HCT116 (cell line): ENCODE measurements around the gene ACACA. TPM values are rescaled to one million over a fixed set of nuclear protein-coding genes. Genes with fewer than 3 reads are reported as not detected.

Source experiments
- ATAC-seq: fragments of 200-7000 bp; cut with Tn5 transposase; 2 replicates; pipeline ENCODE4 v1.9.1; 2020; ENCODE audit warnings: mild to moderate bottlenecking, moderate library complexity
- BruUV-seq: library from RNA; stranded (reverse); fragments of 400-500 nt; replicated peaks from 2 replicates; lab custom pipeline; 2021; lab: Mats Ljungman, UMichigan
- CTCF ChIA-PET: fragments of 300-600 bp; sonication (Branson Sonifier 250); formaldehyde crosslinking; loops from one replicate; lab custom pipeline; 2021; ENCODE audit warnings: antibody characterized with exemption; lab: Charles Lee
- POLR2A ChIA-PET: fragments of 300-600, 350-600 bp; sonication (Branson Sonifier 250); formaldehyde crosslinking; loops from one replicate; lab custom pipeline; 2021; ENCODE audit warnings: antibody characterized with exemption; lab: Charles Lee
- RAD21 ChIA-PET, 2 experiments: fragments of 300-600 bp; sonication (Branson Sonifier 250); formaldehyde crosslinking; loops; one replicate each; lab custom pipeline; 2023; ENCODE audit warnings: low total read pairs in 2 of 2; ENCODE audit not compliant: uncharacterized antibody in 2 of 2, unreplicated experiment in 2 of 2, low non-redundant PET in 1 of 2; lab: Charles Lee
- DNase-seq: peaks from one replicate; pipeline ENCODE4 v3.0.0-alpha.2; 2010; ENCODE audit warnings: low read depth, low spot score
- H2AFZ ChIP-seq: fragments of 200-600 bp; shearing (Covaris generic), sonication (generic); 2 replicates; pipeline ENCODE4 v1.6.1; 2017; ENCODE audit warnings: low read depth, mixed run types, mixed read lengths, antibody characterized with exemption, low read length; ENCODE audit not compliant: poor library complexity, severe bottlenecking
- H3K27ac ChIP-seq: 2 replicates; pipeline ENCODE4 v1.5.1; 2012; ENCODE audit warnings: low read depth, low read length
- H3K27me3 ChIP-seq: fragments of 200-600 bp; sonication (generic); 2 replicates; pipeline ENCODE4 v1.6.1; 2016; ENCODE audit warnings: mixed run types, low read length, mixed read lengths; ENCODE audit not compliant: insufficient read depth
- H3K36me3 ChIP-seq, 2 experiments: fragments of 200-500 bp in 1 of 2; fragments of 200-600 bp in 1 of 2; sonication (Bioruptor generic) in 1 of 2; sonication (generic) in 1 of 2; 2 replicates each; pipeline versions ENCODE4 v1.5.1 to v1.6.1; 2014 to 2016; ENCODE audit warnings: low read length in 2 of 2, inconsistent platforms in 1 of 2, mixed read lengths in 1 of 2, mixed run types in 1 of 2; ENCODE audit not compliant: insufficient read depth in 2 of 2, control insufficient read depth in 1 of 2
- H3K4me1 ChIP-seq, 2 experiments: fragments of 200-600 bp in 1 of 2; sonication (generic) in 1 of 2; 2 replicates each; pipeline versions ENCODE4 v1.5.1 to v1.6.1; 2012 to 2017; ENCODE audit warnings: low read length in 2 of 2, inconsistent platforms in 1 of 2, mild to moderate bottlenecking in 1 of 2, mixed read lengths in 1 of 2, mixed run types in 1 of 2, moderate library complexity in 1 of 2; ENCODE audit not compliant: insufficient read depth in 2 of 2, control insufficient read depth in 1 of 2
- H3K4me2 ChIP-seq: fragments of 200-600 bp; sonication (generic); 2 replicates; pipeline ENCODE4 v1.6.1; 2017; ENCODE audit warnings: mixed run types, low read length, mixed read lengths
- H3K4me3 ChIP-seq, 2 experiments: fragments of 200-600 bp in 1 of 2; sonication (generic) in 1 of 2; replicated peaks in 1 of 2; 2 replicates each; pipeline ENCODE4 v1.5.1; 2011 to 2016; ENCODE audit warnings: low read length in 2 of 2, control low read depth in 1 of 2, low read depth in 1 of 2, mild to moderate bottlenecking in 1 of 2, mixed read lengths in 1 of 2, mixed run types in 1 of 2
- H3K79me2 ChIP-seq: fragments of 200-600 bp; sonication (generic); 2 replicates; pipeline ENCODE4 v1.6.1; 2017; ENCODE audit warnings: mild to moderate bottlenecking, mixed run types, low read length, moderate library complexity, mixed read lengths; ENCODE audit not compliant: insufficient read depth
- H3K9ac ChIP-seq: fragments of 200-600 bp; sonication (generic); 2 replicates; pipeline ENCODE4 v1.6.1; 2016; ENCODE audit warnings: low read length, mixed read lengths
- H3K9me2 ChIP-seq: fragments of 200-600 bp; sonication (generic), shearing (Covaris generic); 2 replicates; pipeline ENCODE4 v1.6.1; 2017; ENCODE audit warnings: mixed run types, mild to moderate bottlenecking, moderate library complexity; ENCODE audit not compliant: insufficient read depth
- H3K9me3 ChIP-seq, 2 experiments: fragments of 200-500 bp in 1 of 2; fragments of 200-600 bp in 1 of 2; sonication (Bioruptor generic) in 1 of 2; sonication (generic) in 1 of 2; 2 replicates each; pipeline ENCODE4 v1.6.1; 2014 to 2017; ENCODE audit warnings: low read length in 2 of 2, mixed read lengths in 2 of 2, inconsistent platforms in 1 of 2, low read depth in 1 of 2, mild to moderate bottlenecking in 1 of 2, mixed run types in 1 of 2, moderate library complexity in 1 of 2; ENCODE audit not compliant: control insufficient read depth in 1 of 2, insufficient read depth in 1 of 2
- H4K20me1 ChIP-seq: fragments of 200-600 bp; sonication (generic), shearing (Covaris generic); 2 replicates; pipeline ENCODE4 v1.6.1; 2017; ENCODE audit warnings: mixed run types, mild to moderate bottlenecking, moderate library complexity; ENCODE audit not compliant: insufficient read depth
- CBX3 ChIP-seq: IDR thresholded peaks from 2 replicates; pipeline ENCODE4 v1.6.1; 2012; ENCODE audit warnings: low read depth
- CEBPB ChIP-seq: IDR thresholded peaks from 2 replicates; pipeline ENCODE4 v1.6.1; 2012; ENCODE audit warnings: low read depth
- ELF1 ChIP-seq: IDR thresholded peaks from 2 replicates; pipeline ENCODE4 v1.6.1; 2012; ENCODE audit warnings: low read depth, borderline replicate concordance
- EZH2 ChIP-seq: fragments of 200-600 bp; sonication (generic); IDR thresholded peaks from 2 replicates; pipeline ENCODE4 v1.6.1; 2017; ENCODE audit warnings: antibody characterized with exemption, mixed run types
- JUND ChIP-seq: IDR thresholded peaks from 2 replicates; pipeline ENCODE4 v1.6.1; 2012
- POLR2A ChIP-seq: IDR thresholded peaks from 2 replicates; pipeline ENCODE4 v1.7.0; 2011; ENCODE audit warnings: borderline replicate concordance; ENCODE audit not compliant: insufficient read depth, insufficient read length; ENCODE audit errors: extremely low read depth
- POLR2AphosphoS5 ChIP-seq: IDR thresholded peaks from 2 replicates; pipeline ENCODE4 v1.6.1; 2011; ENCODE audit warnings: mild to moderate bottlenecking, low read depth, low read length, moderate library complexity
- RAD21 ChIP-seq: IDR thresholded peaks from 2 replicates; pipeline ENCODE4 v1.6.1; 2012; ENCODE audit warnings: low read depth, mild to moderate bottlenecking
- SRF ChIP-seq: IDR thresholded peaks from 2 replicates; pipeline ENCODE4 v1.6.1; 2012; ENCODE audit warnings: low read depth
- TCF7L2 ChIP-seq: IDR thresholded peaks from 2 replicates; pipeline ENCODE4 v1.7.0; 2011; ENCODE audit warnings: borderline replicate concordance, inconsistent platforms; ENCODE audit not compliant: insufficient read depth, insufficient read length; ENCODE audit errors: extremely low read depth
- ZFX ChIP-seq: fragments of 450-650 bp; IDR thresholded peaks from 2 replicates; pipeline ENCODE4 v1.6.1; 2017
- ZNF274 ChIP-seq: fragments of 200-500 bp; sonication (Bioruptor generic); IDR thresholded peaks from 2 replicates; pipeline ENCODE4 v1.6.1; 2014; ENCODE audit warnings: mild to moderate bottlenecking, low read depth, low read length, inconsistent platforms
- intact Hi-C: fragments of 100-400 bp; cut with micrococcal nuclease; formaldehyde crosslinking; loops from 2 replicates; pipeline ENCODE4 v1.10.0; 2022
- total RNA-seq: library from RNA; stranded (reverse); gene quantifications from one replicate; pipeline ENCODE4 v1.2.1, GENCODE V29; 2021; ENCODE audit not compliant: unreplicated experiment
- TF ChIP-seq, protein P1 (sequence below): IDR thresholded peaks from 2 replicates; pipeline ENCODE4 v1.6.1; 2012
- TF ChIP-seq, protein P2 (sequence below): IDR thresholded peaks from 2 replicates; pipeline ENCODE4 v1.6.1; 2011; ENCODE audit warnings: mild to moderate bottlenecking, low read length, moderate library complexity; ENCODE audit not compliant: insufficient replicate concordance; ENCODE audit errors: extremely low read depth
- TF ChIP-seq, protein P3 (sequence below): IDR thresholded peaks from 2 replicates; pipeline ENCODE4 v1.6.1; 2012; ENCODE audit warnings: low read depth
- TF ChIP-seq, protein P4 (sequence below): IDR thresholded peaks from 2 replicates; pipeline ENCODE4 v1.6.1; 2012

ACACA gene
- total RNA-seq, 1 experiment from 2014 or later, result 161 TPM

DNA sequence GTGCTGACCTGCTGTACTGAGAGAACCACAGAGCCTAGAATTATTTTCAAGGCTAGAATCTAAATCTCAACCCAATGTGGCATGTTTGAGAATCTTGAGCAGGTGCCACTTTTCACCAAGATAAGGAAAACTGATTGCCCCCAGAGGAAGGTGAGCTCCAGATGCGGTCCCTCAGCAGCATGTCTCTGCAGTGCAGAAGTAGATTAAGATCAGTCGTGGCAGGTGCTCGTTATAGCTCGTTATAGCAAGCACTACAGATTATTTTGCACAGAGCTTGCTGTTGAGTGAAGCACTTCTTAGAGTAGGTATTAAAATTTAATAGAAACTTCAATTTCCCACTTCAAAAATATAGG lies 281.8 kb downstream of the ACACA start:
- CTCF ChIA-PET, result no interaction called here
- BruUV-seq, result no TSS peak
- H3K36me3 ChIP-seq, result peaks cover 28 to 58% of the 10 kb centered on the region in 2 experiments
- H2AFZ ChIP-seq, result no peak overlapping the region
- no peak overlapping the region for H3K27ac ChIP-seq
- TF ChIP-seq, protein P1, sequence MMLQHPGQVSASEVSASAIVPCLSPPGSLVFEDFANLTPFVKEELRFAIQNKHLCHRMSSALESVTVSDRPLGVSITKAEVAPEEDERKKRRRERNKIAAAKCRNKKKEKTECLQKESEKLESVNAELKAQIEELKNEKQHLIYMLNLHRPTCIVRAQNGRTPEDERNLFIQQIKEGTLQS, result no peak
- TF ChIP-seq, protein P2, sequence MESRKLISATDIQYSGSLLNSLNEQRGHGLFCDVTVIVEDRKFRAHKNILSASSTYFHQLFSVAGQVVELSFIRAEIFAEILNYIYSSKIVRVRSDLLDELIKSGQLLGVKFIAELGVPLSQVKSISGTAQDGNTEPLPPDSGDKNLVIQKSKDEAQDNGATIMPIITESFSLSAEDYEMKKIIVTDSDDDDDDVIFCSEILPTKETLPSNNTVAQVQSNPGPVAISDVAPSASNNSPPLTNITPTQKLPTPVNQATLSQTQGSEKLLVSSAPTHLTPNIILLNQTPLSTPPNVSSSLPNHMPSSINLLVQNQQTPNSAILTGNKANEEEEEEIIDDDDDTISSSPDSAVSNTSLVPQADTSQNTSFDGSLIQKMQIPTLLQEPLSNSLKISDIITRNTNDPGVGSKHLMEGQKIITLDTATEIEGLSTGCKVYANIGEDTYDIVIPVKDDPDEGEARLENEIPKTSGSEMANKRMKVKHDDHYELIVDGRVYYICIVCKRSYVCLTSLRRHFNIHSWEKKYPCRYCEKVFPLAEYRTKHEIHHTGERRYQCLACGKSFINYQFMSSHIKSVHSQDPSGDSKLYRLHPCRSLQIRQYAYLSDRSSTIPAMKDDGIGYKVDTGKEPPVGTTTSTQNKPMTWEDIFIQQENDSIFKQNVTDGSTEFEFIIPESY, result no peak
- no peak for TF ChIP-seq ELF1
- no peak for TF ChIP-seq TCF7L2
- TF ChIP-seq, protein P3, sequence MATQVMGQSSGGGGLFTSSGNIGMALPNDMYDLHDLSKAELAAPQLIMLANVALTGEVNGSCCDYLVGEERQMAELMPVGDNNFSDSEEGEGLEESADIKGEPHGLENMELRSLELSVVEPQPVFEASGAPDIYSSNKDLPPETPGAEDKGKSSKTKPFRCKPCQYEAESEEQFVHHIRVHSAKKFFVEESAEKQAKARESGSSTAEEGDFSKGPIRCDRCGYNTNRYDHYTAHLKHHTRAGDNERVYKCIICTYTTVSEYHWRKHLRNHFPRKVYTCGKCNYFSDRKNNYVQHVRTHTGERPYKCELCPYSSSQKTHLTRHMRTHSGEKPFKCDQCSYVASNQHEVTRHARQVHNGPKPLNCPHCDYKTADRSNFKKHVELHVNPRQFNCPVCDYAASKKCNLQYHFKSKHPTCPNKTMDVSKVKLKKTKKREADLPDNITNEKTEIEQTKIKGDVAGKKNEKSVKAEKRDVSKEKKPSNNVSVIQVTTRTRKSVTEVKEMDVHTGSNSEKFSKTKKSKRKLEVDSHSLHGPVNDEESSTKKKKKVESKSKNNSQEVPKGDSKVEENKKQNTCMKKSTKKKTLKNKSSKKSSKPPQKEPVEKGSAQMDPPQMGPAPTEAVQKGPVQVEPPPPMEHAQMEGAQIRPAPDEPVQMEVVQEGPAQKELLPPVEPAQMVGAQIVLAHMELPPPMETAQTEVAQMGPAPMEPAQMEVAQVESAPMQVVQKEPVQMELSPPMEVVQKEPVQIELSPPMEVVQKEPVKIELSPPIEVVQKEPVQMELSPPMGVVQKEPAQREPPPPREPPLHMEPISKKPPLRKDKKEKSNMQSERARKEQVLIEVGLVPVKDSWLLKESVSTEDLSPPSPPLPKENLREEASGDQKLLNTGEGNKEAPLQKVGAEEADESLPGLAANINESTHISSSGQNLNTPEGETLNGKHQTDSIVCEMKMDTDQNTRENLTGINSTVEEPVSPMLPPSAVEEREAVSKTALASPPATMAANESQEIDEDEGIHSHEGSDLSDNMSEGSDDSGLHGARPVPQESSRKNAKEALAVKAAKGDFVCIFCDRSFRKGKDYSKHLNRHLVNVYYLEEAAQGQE, result no peak
- TF ChIP-seq POLR2A, result no peak
- TF ChIP-seq CEBPB, result no peak
- no peak for TF ChIP-seq POLR2AphosphoS5
- TF ChIP-seq RAD21, result no peak
- TF ChIP-seq, protein P4, sequence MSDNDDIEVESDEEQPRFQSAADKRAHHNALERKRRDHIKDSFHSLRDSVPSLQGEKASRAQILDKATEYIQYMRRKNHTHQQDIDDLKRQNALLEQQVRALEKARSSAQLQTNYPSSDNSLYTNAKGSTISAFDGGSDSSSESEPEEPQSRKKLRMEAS, result no peak
- TF ChIP-seq EZH2, result no peak
- no peak for TF ChIP-seq SRF
- no peak for TF ChIP-seq CBX3
- no peak for TF ChIP-seq ZFX
- no peak for TF ChIP-seq JUND
- TF ChIP-seq ZNF274, result no peak
- H4K20me1 ChIP-seq, result no peaks in the 10 kb centered on the region
- H3K4me1 ChIP-seq, result no peaks in the 10 kb centered on the region
- no peaks in the 10 kb centered on the region for H3K9me2 ChIP-seq
- no peaks in the 10 kb centered on the region for H3K27me3 ChIP-seq
- no peak overlapping the region for H3K4me2 ChIP-seq
- POLR2A ChIA-PET, result no interaction called here
- H3K9me3 ChIP-seq, result no peaks in the 10 kb centered on the region
- no peak overlapping the region for H3K4me3 ChIP-seq
- ATAC-seq (no peak), DNase-seq (no peak)
- no peak overlapping the region for H3K9ac ChIP-seq
- RAD21 ChIA-PET, result no interaction called here
- intact Hi-C loops, result no loop called here
- H3K79me2 ChIP-seq, result no peaks in the 10 kb centered on the region
